GM19395 (cell line): Measurements from ENCODE around the gene SLC39A2.

ENCODE experiments used
- ATAC-seq: cut with Tn5 transposase; IDR thresholded peaks from one replicate; pipeline ENCODE4 v1.9.1; 2021; ENCODE audit warnings: mild to moderate bottlenecking, moderate library complexity; ENCODE audit not compliant: unreplicated experiment

SLC39A2 gene

GRCh38 chr14:21043387-21043973 is 44.4 kb downstream of the SLC39A2 start:
- no peak for ATAC-seq

DNA sequence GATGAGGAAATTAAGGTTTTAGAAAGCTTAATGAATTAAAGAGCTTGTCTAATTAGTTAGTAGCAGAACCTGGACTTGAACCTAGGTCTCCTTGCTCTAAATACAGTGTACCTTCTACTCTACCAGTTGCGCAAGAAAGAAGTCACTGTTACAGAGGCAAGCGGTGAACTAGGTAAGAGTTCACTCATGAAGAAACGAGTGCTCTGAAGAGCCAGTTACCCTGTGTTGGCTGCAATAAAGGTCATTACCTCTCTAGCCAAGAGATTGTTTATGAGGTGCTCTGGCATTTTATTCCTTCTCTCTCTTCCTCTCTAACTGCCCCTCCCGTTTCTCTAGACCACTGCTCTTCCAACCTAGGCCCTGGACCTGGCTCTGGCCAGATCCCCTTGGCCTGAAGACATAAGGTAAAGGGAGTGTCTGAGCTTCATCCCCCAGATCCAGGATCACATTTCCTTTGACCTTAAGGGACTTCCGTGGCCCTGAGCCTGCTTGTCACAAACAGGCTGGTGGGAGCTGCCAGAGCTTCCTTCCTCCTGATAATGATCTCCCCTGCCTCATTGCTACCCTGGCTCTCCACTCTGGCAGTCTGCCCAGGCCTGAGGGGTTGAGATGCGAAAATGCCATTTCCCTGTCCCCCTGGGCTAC is 45.0 kb downstream of the SLC39A2 start:
- ATAC-seq = no peak

DNA sequence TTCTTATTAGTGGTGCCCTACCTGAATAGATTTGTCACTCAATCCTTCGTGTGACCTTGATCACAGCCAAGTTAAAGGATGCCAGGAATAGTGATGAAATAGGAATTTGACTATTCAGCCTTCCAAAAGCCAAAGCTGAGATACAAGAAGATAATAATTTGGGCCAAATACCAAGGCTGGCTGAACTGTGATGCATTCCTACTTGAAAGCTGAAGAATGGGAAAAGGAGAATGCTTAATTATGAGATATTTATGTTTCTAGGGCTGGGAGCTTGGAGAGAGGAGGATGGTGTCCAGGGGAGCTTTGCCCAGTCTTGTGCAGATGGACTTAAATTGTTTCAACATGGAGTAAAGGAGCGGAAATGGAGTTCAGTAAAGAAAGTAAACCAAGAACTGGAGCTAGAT is 48.3 kb downstream of the SLC39A2 start:
- ATAC-seq = no peak

DNA sequence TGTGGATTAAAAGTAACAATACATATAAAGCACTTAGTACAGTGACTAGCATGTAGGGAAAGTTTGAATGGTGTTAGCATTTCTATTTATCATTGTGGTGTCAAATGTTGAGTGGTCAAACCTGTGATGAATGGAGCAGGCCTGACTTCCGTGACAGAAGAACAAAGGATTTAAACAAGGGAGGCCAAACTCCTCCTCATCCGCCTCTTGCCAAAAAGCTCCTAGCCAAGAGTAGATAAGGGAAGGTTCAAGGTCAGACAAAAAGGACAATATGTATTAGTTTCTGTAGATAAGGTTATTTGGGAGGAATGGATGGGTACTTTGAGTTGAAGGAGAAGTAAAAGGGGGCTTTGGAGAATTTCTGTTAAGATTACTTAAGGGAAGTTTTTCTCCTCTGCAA is 49.5 kb downstream of the SLC39A2 start:
- no peak for ATAC-seq

DNA sequence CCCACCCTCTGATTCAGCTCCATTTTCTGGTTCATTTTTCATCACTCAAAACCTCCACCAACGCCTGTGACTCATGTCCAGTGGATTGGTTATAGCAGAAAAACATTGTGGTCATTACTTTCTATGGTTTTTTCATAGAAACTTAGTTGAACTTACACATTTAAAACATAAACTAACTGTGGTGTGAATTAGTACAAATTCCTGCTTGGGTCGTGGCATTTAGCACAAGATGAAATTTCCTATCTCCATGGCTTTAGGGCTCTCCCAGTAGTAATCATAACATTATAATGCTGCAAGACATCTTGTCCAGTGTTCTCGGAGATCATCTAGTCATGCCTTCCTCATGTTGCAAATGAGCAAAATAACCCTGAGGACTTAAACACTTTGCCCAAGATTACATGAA is 50.2 kb downstream of the SLC39A2 start:
- ATAC-seq = no peak

DNA sequence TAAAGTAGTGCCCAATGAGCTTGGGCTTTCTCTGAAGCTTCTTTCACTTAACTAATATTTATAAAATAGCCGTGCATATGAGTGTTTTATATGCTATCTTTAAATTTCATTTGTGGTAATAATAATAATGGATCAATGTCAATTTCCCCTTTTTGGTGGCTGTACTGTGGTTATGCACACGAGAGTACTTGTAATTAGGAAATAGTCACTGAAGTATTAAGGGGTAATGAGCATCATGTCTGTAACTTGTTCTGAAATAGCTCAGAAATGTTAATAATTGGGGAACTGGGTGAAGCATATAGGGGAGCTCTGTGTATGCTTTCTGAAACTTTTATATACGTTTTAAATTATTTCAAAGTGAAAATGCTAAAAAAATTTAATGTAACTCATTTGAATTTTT is 51.5 kb downstream of the SLC39A2 start:
- no peak for ATAC-seq
